Common myeloid progenitor, CD34-positive (primary cell): ENCODE results near the gene SMPD3.

Experiments
- CTCF ChIA-PET: fragments of 350-600 bp; sonication (Branson Sonifier 250); formaldehyde crosslinking; loops from one replicate; lab custom pipeline; 2021; ENCODE audit warnings: antibody characterized with exemption; lab: Charles Lee
- POLR2A ChIA-PET: fragments of 350-600 bp; sonication (Branson Sonifier 250); formaldehyde crosslinking; loops from one replicate; lab custom pipeline; 2021; ENCODE audit warnings: antibody characterized with exemption; lab: Charles Lee
- DNase-seq, 3 donors: peaks; one replicate each; pipeline versions ENCODE4 v3.0.0 to v3.0.0-alpha.2; 2013
- H3K27ac ChIP-seq, 2 experiments: 1 replicate in 1 of 2; 2 replicates in 1 of 2; pipeline ENCODE4 v1.7.0; 2013; ENCODE audit warnings: inconsistent platforms in 2 of 2, low read length in 2 of 2, mild to moderate bottlenecking in 2 of 2, low read depth in 1 of 2, moderate library complexity in 1 of 2; ENCODE audit not compliant: severe bottlenecking in 2 of 2, insufficient read depth in 1 of 2, poor library complexity in 1 of 2
- H3K27me3 ChIP-seq, 5 experiments: replicated peaks in 2 of 5; 1 replicate in 3 of 5; 2 replicates in 2 of 5; pipeline versions ENCODE4 v1.6.1 to v1.7.0; 2013; ENCODE audit warnings: low read length in 4 of 5, mild to moderate bottlenecking in 2 of 5, moderate library complexity in 2 of 5, inconsistent platforms in 1 of 5; ENCODE audit not compliant: insufficient read depth in 5 of 5, control insufficient read depth in 4 of 5
- H3K36me3 ChIP-seq, 4 experiments: 1 replicate in 2 of 4; 2 replicates in 2 of 4; pipeline versions ENCODE4 v1.6.1 to v1.7.0; 2013; ENCODE audit warnings: low read length in 3 of 4, control low read depth in 1 of 4, mild to moderate bottlenecking in 1 of 4; ENCODE audit not compliant: control insufficient read depth in 4 of 4, insufficient read depth in 4 of 4
- H3K4me1 ChIP-seq, 4 experiments: 1 replicate in 3 of 4; 2 replicates in 1 of 4; pipeline versions ENCODE4 v1.6.1 to v1.7.1; 2013; ENCODE audit warnings: low read length in 3 of 4, mild to moderate bottlenecking in 3 of 4, control low read depth in 1 of 4, inconsistent platforms in 1 of 4, moderate library complexity in 1 of 4; ENCODE audit not compliant: control insufficient read depth in 4 of 4, insufficient read depth in 4 of 4; ENCODE audit errors: control extremely low read depth in 1 of 4
- H3K4me3 ChIP-seq, 7 experiments: 1 replicate in 4 of 7; 2 replicates in 3 of 7; pipeline versions ENCODE4 v1.5.1 to v1.7.0; 2013; ENCODE audit warnings: mild to moderate bottlenecking in 7 of 7, low read length in 6 of 7, moderate library complexity in 6 of 7, inconsistent platforms in 2 of 7, low read depth in 2 of 7, control low read depth in 1 of 7; ENCODE audit not compliant: insufficient read depth in 4 of 7, control insufficient read depth in 1 of 7; ENCODE audit errors: extremely low read depth in 1 of 7
- H3K9me3 ChIP-seq, 5 experiments: 1 replicate in 4 of 5; 2 replicates in 1 of 5; pipeline versions ENCODE4 v1.6.1 to v1.7.1; 2013; ENCODE audit warnings: low read length in 4 of 5, mild to moderate bottlenecking in 2 of 5, inconsistent platforms in 1 of 5, low read depth in 1 of 5, moderate library complexity in 1 of 5; ENCODE audit not compliant: control insufficient read depth in 4 of 5, insufficient read depth in 2 of 5; ENCODE audit errors: control extremely low read depth in 1 of 5
- WGBS: methylation state at CpG from one replicate; pipeline ENCODE4 v1.1.5; 2013; ENCODE audit not compliant: insufficient coverage; 5-methylcytosine and 5-hydroxymethylcytosine counted together

Gene SMPD3

DNA sequence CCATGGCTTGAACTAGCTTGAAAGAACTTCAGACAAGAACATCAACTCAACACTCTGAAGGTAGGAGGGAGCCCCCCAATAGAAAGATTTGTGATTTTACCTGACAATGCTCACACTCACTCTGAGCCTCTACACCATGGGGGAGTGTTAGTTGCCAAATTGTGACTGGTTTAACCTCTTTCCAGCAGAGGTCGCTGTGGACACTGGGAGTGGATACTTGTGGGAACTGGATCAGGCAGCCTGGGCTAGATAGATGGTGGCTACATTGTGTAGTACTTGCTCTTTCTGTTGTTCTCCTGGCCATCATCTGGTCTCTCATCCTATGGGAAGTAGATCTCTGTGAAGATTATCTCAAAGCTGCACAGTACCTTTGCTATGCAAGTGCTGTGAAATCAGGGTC lies 2.9 kb downstream of the SMPD3 start:
- Histone ChIP-seq H3K36me3 (no peaks in the 10 kb centered on the region), H3K27ac (no peak overlapping the region), H3K4me3 (no peak overlapping the region), H3K4me1 (peaks cover 0 to 19% (median 11%) of the 10 kb centered on the region in 4 experiments), H3K9me3 (no peaks in the 10 kb centered on the region), H3K27me3 (peaks cover 6 to 34% (median 17%) of the 10 kb centered on the region in 5 experiments)
- no CpG with 5 or more reads among the region's 1 CpG for WGBS
- ChIA-PET POLR2A (no interaction called here), CTCF (interaction anchor here (0.5 to 6.2 kb wide), 12 partner anchors 10 to 76 kb away, joined by 3 to 41 read pairs (median 5); no protein-coding TSS in a partner anchor)
- peak; percentile 69 to 88 (median 82) for DNase-seq

DNA sequence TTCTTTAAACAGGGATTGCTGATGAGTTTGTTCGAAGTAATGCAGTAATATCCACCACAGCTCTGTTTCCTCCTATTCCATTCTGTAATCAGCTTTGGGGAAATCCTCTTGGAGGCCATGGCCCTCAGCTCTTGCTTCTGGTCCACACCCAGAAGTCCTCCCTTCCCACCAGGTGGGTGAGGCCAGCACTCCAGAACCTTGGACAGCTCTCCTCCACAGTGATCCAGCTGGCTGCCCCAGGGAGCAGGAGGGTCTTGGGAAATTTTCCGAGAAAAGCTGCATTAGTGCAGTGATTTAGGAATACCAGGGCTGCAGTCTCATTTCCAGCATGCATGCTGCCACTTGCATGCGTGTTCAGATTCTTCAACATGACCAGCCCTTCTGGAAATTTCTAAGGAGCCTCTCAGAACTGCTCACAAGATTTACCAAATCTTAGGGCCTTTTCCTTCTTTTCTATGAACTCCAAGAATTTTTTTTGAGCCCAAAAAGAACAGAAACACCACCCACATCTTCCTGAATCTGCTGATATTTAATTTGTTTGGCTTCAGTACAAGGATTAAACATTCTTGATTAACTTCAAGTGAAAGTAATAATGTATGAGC lies 4.2 kb downstream of the SMPD3 start:
- ChIA-PET POLR2A (no interaction called here), CTCF (interaction anchor here (0.8 to 6.2 kb wide), 17 partner anchors 8 to 137 kb away, joined by 3 to 41 read pairs (median 3); no protein-coding TSS in a partner anchor)
- DNase-seq: peak in 2 of 3 donors; percentile 37 to 40
- H3K27me3 ChIP-seq: peaks cover 6 to 34% (median 19%) of the 10 kb centered on the region in 5 experiments
- no peaks in the 10 kb centered on the region for H3K36me3 ChIP-seq
- H3K27ac ChIP-seq: no peak overlapping the region
- 45% methylated on average over 2 of the region's 3 CpGs for WGBS
- no peak overlapping the region for H3K4me3 ChIP-seq
- H3K9me3 ChIP-seq: no peaks in the 10 kb centered on the region
- H3K4me1 ChIP-seq: peaks cover 0 to 19% (median 11%) of the 10 kb centered on the region in 4 experiments

DNA sequence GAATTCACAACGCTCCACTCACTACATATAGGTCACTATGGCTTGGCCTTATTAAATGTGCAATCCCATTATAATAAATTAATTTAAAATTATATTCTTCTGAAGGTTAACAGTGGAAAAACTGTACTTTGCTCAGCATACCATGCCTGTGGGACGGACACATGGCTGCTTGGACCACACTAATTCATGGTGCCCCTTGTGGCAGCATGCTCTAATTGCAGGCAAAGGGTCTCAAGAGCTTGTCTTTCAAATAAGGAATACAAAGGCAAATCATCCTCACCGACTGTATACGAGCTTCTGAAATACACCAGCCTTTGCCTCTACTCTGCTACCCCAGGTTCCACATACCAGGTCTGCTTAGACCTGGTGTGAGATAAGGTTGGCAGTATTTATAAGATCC lies 11.7 kb downstream of the SMPD3 start:
- H3K36me3 ChIP-seq: no peaks in the 10 kb centered on the region
- ChIA-PET CTCF (interaction anchor here (1.8 kb wide), 1 partner anchor 40 kb away, joined by 4 read pairs; no protein-coding TSS in a partner anchor), POLR2A (no interaction called here)
- H3K4me1 ChIP-seq: peaks cover 0 to 2% (median 0%) of the 10 kb centered on the region in 4 experiments
- peaks cover 0 to 6% (median 0%) of the 10 kb centered on the region in 5 experiments for H3K9me3 ChIP-seq
- no peak overlapping the region for H3K4me3 ChIP-seq
- peak in 1 of 3 donors; percentile 34 for DNase-seq
- peaks cover 0 to 7% (median 2%) of the 10 kb centered on the region in 5 experiments for H3K27me3 ChIP-seq
- no peak overlapping the region for H3K27ac ChIP-seq
- 96% methylated on average over 3 of the region's 4 CpGs for WGBS

DNA sequence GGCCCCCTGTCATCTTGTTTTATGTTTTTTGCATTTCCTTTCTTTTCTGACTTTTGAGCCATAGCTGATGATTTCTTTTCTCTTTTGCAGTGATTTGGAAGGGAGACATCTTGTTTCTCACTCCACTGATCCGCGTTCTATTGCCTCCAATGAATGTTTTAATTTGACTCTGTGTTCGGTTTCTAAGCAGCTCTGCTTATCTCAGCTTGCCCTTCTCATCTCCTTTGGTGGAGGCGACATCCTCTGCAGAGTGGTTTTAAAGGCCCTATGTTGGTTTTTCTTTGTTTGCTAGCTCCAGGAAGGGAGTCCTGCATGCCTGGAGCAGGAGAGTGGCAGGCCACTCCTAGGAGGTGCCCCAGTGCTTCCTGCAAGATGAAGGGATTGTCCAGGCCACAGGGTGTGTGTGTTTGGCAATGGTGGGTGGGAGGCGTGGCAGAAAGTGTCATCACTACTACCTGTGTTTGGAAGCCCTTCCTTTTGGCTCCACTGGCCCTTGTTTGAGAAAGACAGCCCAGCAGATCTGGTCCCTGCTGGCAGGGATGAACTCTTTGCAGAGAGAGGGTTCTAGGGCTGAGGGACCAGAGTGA lies 13.6 kb downstream of the SMPD3 start:
- ChIA-PET POLR2A (no interaction called here), CTCF (interaction anchor here (1.3 to 5.9 kb wide), 4 partner anchors 9 to 27 kb away, joined by 3 to 30 read pairs (median 4); no protein-coding TSS in a partner anchor)
- H3K27me3 ChIP-seq: peaks cover 0 to 7% (median 2%) of the 10 kb centered on the region in 5 experiments
- H3K4me3 ChIP-seq: no peak overlapping the region
- peaks cover 0 to 6% (median 0%) of the 10 kb centered on the region in 5 experiments for H3K9me3 ChIP-seq
- DNase-seq: no peak
- 53% methylated on average over 3 of the region's 5 CpGs for WGBS
- H3K27ac ChIP-seq: no peak overlapping the region
- H3K4me1 ChIP-seq: peaks cover 0 to 11% (median 1%) of the 10 kb centered on the region in 4 experiments
- no peaks in the 10 kb centered on the region for H3K36me3 ChIP-seq

DNA sequence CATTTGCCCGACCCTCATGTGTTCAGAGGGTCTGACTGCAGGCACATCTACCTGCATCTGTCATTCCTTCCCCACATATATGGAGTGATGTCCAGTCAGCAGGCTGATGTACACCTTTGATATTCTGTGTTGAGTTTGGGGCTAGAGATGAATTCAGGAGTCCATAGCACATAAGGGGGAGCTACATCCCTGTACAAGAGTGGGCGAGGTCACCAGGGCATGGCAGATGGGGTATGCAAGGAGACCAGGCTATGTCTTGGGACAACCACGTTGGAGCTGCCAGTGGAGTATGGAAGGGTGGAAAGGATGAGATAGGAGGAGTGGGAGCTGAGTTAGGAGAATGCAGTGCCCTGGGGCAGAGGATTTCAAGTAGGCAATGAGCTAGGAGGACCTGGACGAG lies 15.0 kb downstream of the SMPD3 start:
- Histone ChIP-seq H3K36me3 (no peaks in the 10 kb centered on the region), H3K9me3 (peaks cover 0 to 6% (median 0%) of the 10 kb centered on the region in 5 experiments), H3K27me3 (peaks cover 0 to 2% (median 0%) of the 10 kb centered on the region in 5 experiments), H3K4me3 (no peak overlapping the region), H3K4me1 (peaks cover 0 to 11% (median 1%) of the 10 kb centered on the region in 4 experiments), H3K27ac (no peak overlapping the region)
- ChIA-PET CTCF (interaction anchor here (5.9 kb wide), 1 partner anchor 11 kb away, joined by 30 read pairs; no protein-coding TSS in a partner anchor), POLR2A (no interaction called here)
- no peak for DNase-seq
- WGBS: 93% methylated on average over 3 of the region's 4 CpGs

DNA sequence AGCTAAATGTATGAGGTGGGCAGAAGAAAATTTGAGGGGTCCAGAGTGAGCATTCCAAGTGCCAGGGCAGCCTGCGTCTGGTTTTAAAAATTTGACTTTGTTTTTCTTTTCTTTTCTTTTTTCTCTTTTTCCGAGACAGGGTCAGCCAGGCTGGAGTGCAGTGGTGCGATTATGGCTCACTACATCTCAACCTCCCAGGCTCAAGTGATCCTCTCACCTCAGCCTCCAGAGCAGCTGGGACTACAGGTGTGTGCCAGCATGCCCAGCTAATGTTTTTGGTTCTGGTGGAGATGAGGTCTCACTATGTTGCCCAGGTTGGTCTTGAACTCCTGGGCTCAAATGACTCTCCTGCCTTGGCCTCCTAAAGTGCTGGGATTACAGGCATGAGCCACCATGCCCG lies 15.6 kb downstream of the SMPD3 start:
- peaks cover 0 to 2% (median 0%) of the 10 kb centered on the region in 5 experiments for H3K27me3 ChIP-seq
- 93% methylated on average over 3 of the region's 4 CpGs for WGBS
- ChIA-PET CTCF (interaction anchor here (5.9 kb wide), 1 partner anchor 11 kb away, joined by 30 read pairs; no protein-coding TSS in a partner anchor), POLR2A (no interaction called here)
- peaks cover 0 to 6% (median 0%) of the 10 kb centered on the region in 5 experiments for H3K9me3 ChIP-seq
- no peak for DNase-seq
- no peak overlapping the region for H3K27ac ChIP-seq
- H3K4me1 ChIP-seq: peaks cover 0 to 11% (median 1%) of the 10 kb centered on the region in 4 experiments
- H3K4me3 ChIP-seq: no peak overlapping the region
- no peaks in the 10 kb centered on the region for H3K36me3 ChIP-seq
